ENCODE measurements around the gene TMEM120B.

TMEM120B gene

GRCh38 chr12:121792607-121793439 is 80.3 kb downstream of the TMEM120B start:
- peak; percentile 52 for DNase-seq (ENCODE audit: low spot score)

GRCh38 chr12:121793440-121793837 is 80.9 kb downstream of the TMEM120B start, which contains the start of gene RHOF:
Gene RHOF, minus strand, starts transcription at chr12:121793688. Its CDS starts 55 bp downstream, at chr12:121793633.
- DNase-seq (ENCODE audit: low spot score): peak; percentile 76

- DNase-seq (ENCODE audit: low spot score): peak; percentile 96
These were observed 81.4 kb downstream of the TMEM120B start for GRCh38 chr12:121793838-121794533.

- peak; percentile 23 for DNase-seq (ENCODE audit: low spot score)
These were observed 82.0 kb downstream of the TMEM120B start for GRCh38 chr12:121794534-121795033.

- DNase-seq (ENCODE audit: low spot score): peak; percentile 89
These were observed 82.7 kb downstream of the TMEM120B start for GRCh38 chr12:121795034-121795968.

- DNase-seq (ENCODE audit: low spot score): no peak
These were observed 84.6 kb downstream of the TMEM120B start for GRCh38 chr12:121796855-121797751.

- DNase-seq (ENCODE audit: low spot score): no peak
These were observed 85.6 kb downstream of the TMEM120B start for GRCh38 chr12:121797937-121798786.

- no peak for DNase-seq (ENCODE audit: low spot score)
These were observed 86.2 kb downstream of the TMEM120B start for GRCh38 chr12:121798787-121799155.

- DNase-seq (ENCODE audit: low spot score): peak; percentile 53
These were observed 86.7 kb downstream of the TMEM120B start for GRCh38 chr12:121799156-121799841.

- DNase-seq (ENCODE audit: low spot score): peak; percentile 83
These were observed 87.5 kb downstream of the TMEM120B start for GRCh38 chr12:121799842-121800693.

GRCh38 chr12:121800694-121801594 is 88.4 kb downstream of the TMEM120B start:
- peak; percentile 68 for DNase-seq (ENCODE audit: low spot score)

GRCh38 chr12:121801595-121802484 is 89.3 kb downstream of the TMEM120B start:
- DNase-seq (ENCODE audit: low spot score): peak; percentile 72

GRCh38 chr12:121802485-121802842 is 89.9 kb downstream of the TMEM120B start:
- DNase-seq (ENCODE audit: low spot score): no peak

GRCh38 chr12:121802843-121803698 is 90.5 kb downstream of the TMEM120B start:
- DNase-seq (ENCODE audit: low spot score): peak; percentile 94

- peak; percentile 71 for DNase-seq (ENCODE audit: low spot score)
These were observed 91.4 kb downstream of the TMEM120B start, which contains the start of gene SETD1B for GRCh38 chr12:121803861-121804416. Gene SETD1B, plus strand, starts transcription at chr12:121804009. Its CDS starts 729 bp downstream, at chr12:121804738.
